HG03103 (cell line): ENCODE data around the gene HEPACAM.

Experiments used
- ATAC-seq: cut with Tn5 transposase; IDR thresholded peaks from one replicate; pipeline ENCODE4 v1.9.1; 2021; ENCODE audit warnings: low read depth; ENCODE audit not compliant: unreplicated experiment

HEPACAM gene

GRCh38 chr11:124902616-124903015 lies 33.2 kb downstream of the HEPACAM start:
- ATAC-seq: no peak

- ATAC-seq: no peak
These were observed 35.4 kb downstream of the HEPACAM start for GRCh38 chr11:124900464-124900863.

- ATAC-seq: no peak
These were observed 36.3 kb downstream of the HEPACAM start for GRCh38 chr11:124899383-124900145.

DNA sequence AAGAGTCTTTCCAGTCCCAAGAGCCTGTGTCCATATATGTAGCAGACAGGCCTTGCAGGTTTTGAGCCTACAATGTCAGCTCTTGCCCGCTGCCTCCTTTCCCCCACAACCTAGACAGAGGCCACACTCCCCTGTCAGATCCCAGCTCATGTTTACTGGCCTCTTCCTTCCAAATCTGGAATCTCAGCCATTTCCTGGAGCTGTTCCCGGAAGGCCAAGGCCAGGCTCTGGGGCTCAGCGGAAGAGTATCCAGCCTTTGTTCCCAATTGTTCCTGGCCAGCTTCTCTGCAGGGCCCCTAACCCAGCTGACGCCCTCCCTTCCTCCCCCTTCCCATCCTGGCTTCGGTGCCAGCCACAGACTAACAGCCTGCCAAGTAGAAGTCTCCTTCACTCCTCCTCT lies 37.1 kb downstream of the HEPACAM start:
- ATAC-seq: no peak

- ATAC-seq: no peak
These were observed 37.6 kb downstream of the HEPACAM start for GRCh38 chr11:124898263-124898680.

DNA sequence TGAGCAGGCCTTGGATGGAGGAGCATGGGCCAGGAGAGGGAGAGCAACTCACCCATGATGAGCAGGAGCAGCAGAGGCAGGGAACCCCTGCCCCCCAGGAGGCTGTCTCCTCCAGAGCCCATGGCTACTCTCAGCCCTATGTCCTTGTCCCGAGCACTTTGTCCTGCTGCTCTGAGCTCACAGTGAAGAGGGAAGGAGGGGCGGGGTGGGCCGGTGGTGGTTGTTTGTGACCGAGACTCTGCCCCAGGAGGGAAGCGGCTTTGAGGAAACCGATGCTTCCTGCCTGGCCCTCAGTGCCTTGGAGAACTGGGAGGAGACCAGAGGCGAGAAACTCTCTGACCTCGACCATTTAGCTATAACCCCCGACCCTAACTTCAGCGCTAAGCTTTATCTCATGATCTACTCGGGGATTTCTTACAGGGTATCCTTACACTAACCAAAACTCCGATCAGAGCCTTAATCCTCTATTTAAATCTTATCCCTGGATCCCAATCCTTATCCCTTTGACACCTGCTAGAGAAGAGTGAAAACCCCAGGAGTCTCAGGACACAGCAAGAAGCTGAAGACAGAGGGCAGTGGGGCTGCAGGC lies 38.1 kb downstream of the HEPACAM start, which contains the start of gene ROBO4:
Gene ROBO4, minus strand, starts transcription at position 192 of the 589 bp plus-strand sequence. Its CDS starts 70 bp downstream, at position 122.
- no peak for ATAC-seq

GRCh38 chr11:124896821-124897391 lies 38.9 kb downstream of the HEPACAM start:
- ATAC-seq: no peak

DNA sequence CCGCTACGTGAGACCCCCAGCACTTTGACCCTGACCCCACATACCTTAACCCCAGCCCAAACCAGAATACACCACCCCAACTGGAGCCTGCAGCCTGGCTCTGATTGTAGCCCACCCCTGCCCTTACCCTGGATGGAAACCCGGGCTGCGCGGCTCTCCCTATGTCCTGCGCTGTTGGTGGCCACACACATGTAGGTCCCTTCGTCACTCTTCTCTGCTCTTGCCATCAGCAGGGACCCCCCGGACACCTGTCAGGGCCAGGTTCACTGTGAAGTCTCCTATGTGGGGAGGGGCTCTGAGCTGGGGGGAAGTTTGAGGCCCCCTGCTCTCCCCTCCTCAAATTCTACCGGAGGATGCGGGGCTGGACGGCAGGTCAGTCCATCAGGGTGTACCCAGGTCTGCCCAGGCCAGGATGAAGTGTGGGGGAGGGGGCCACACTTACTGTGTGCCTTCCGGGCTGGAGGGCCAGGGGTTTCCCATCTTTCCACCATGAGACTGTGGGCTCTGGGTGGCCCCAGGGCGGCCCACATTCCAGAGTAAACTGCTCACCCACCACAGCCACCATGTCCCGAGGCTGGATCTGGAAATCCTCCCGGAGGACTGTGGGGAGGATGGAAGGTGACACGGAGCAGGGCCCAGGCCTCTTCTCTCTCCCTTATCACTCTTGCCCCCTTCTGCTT lies 39.6 kb downstream of the HEPACAM start:
- no peak for ATAC-seq

- no peak for ATAC-seq
These were observed 40.3 kb downstream of the HEPACAM start for GRCh38 chr11:124895471-124895971.

DNA sequence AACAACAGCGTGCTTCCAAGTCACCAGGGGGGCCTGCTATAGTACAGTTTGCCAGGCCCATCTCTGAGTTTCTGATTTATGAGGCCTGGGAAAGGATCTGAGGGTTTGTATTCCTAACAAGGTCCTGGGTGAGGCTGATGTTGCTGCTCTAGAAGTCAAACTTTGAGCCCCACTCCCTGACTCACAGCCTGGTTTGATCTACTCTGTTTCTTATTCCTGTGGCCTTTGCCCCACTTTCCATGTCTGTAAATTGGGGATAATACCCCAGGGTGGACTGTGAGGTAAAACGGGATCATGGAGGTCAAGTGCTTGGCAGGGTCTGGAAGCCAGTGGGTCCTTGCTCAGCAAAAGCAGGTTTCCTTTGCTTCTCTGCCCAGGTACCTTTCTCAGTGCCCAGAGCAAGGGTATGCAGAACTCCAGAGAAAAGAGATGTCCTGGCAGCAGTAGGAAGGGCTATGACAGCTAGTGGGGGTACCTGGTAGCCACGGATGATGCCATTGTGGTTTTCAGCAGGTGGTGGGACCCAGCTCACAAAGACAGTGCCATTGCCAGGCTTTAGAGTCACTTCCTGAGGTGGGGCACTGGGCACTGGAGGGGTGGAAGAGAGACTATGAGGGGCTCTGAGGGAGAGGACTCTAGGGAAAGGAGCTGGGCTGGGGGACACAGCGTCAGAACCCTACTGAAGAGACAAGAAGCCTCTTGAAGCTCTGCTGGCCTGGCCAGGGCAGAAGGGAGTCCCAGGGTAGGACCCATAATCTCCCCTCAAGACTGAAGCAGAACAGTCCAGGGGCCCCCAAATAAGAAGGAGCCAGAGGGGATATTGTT lies 41.0 kb downstream of the HEPACAM start:
- no peak for ATAC-seq

- ATAC-seq: no peak
These were observed 42.0 kb downstream of the HEPACAM start for GRCh38 chr11:124893781-124894401.

GRCh38 chr11:124892750-124893454 lies 42.9 kb downstream of the HEPACAM start:
- no peak for ATAC-seq

GRCh38 chr11:124892146-124892545 lies 43.7 kb downstream of the HEPACAM start:
- ATAC-seq: no peak

GRCh38 chr11:124891373-124891861 lies 44.4 kb downstream of the HEPACAM start:
- no peak for ATAC-seq

DNA sequence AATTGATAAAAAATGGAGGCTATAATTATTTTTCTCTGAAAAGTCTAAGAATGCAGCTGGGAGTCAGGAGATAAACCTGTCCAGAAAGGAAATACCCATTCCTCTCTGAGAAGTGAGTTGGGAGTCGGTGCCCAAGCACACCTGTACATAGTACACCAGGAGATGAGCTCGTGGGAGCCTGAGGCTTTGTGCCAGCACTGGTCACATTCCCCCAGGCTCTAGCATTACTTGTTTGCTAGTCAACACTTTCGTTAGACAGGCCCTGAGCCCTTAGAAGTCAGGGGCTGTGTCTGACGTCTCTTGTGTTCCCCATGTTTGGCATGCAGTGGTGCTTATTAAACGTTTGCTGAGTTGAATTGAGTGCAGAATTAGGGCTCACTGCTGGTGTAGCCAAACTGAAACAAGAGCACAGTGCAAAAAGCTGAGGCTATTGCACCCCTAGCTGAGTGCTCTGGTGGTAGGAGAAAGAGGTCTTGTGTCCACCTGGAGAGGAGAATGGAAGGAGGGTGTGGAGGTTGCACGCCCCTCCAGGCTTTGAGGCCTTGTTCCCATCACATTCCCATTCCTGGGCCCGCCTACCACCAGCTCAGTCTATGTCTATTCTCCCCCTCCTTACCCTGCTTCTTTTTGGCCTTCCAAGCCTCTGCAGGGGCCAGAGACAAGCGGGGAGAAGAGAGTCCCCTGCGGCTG lies 45.0 kb downstream of the HEPACAM start:
- no peak for ATAC-seq

DNA sequence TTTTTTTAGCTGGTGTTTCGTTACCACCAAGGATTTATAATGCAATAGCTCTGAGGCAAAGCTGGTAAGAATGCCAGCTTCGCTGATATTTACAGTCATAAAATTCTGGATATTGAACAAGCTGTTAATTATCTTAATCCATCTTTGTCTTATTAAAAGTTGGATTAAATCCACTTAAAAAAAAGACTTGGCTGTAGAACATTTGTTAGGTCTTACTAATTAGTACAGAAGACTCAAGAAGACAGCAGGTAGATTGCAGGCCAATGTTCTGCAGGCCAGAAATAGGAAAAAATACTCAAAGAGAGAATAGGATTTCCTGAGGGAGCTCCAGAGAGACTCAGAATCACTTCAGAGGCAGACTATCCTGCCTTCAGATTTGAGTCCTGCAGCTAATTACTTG lies 45.7 kb downstream of the HEPACAM start:
- no peak for ATAC-seq

- no peak for ATAC-seq
These were observed 46.4 kb downstream of the HEPACAM start for GRCh38 chr11:124889191-124890091.
